Measurements from ENCODE around the gene EHMT1. TPM values are rescaled to one million over a fixed set of nuclear protein-coding genes. Genes with fewer than 3 reads are reported as not detected.

The EHMT1 gene
- polyA plus RNA-seq, 2 donors = 26.6 to 42.3 TPM

DNA sequence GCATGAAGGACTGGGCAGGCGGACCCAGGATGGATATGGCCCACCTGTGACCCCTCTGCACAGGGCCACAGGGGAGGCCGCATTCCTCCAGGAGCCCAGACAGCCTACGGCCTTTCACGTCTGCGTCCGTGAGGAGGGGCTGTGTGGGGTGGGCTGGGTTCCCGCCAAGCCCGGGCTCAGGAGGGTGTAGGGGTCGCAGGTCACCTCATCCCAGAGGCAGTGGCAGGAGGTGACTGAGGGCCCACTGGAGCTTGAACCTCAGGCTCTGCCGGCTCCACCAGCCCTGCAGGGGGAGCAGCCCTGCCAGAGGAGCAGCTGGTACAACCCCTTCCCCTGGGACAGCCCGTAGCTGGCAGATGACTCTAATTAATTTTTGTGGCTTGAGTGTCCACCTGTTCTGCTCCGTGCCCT, 218.0 kb downstream of the EHMT1 start:
- peaks cover 17 to 46% of the 10 kb centered on the region in 2 donors for H3K36me3 ChIP-seq (ENCODE audit: control insufficient read depth in 2 of 2, insufficient read depth in 2 of 2, low read length in 1 of 2)
- no peaks in the 10 kb centered on the region for H3K9me3 ChIP-seq (ENCODE audit: control insufficient read depth in 2 of 2, insufficient read depth in 1 of 2, low read depth in 1 of 2, low read length in 1 of 2)

DNA sequence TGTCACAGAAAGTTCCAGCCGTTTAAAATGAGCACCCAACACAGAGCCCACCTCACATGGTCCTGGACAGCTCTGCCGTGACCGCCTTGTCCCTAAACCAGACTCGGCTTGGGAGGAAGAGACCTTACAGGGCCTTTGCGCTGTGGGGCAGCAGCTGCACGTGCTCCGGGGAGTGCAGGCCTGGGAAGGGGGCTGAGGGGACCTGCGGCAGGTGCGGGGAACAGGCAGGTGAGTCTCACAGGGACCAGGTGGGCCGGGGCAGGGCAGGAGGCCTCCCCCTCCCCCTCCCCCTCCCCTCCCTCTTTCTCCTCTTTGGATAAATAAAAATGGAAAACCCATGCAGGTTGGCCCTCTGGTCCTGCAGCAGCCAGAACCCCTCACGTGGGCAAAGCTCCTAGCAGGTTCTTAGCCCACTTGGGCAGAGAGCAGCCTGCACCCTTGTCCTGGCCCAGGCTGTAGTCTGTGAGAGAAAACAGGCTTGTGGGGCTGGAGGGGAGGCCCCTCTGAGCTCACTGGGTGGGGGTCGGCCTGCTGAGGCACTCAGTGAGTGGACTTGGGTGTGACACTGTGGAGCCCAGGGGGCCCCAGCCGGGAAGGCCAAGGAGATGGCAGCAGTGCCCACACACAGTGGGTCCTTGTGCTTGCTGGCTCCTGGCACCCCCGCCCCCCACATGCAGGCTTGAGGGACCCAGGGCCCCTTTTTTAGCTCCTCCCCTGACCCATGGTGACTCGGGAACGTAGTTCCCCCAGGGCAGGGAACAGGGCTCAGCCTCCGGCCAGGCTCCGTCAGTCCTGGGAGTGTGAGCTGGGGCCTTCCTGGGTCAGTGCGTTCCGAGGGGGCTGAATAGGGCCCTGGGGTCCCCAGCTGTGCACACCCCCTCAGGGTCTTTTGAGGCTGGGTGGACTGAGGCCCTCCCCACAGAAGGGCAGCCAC, 218.8 kb downstream of the EHMT1 start:
- 92 to 95% methylated on average over 20 of the region's 20 CpGs for WGBS, 2 donors
- H3K27ac ChIP-seq (ENCODE audit: low read depth in 2 of 2, low read length in 1 of 2) = no peak overlapping the region
- H3K36me3 ChIP-seq (ENCODE audit: control insufficient read depth in 2 of 2, insufficient read depth in 2 of 2, low read length in 1 of 2) = peaks cover 17 to 40% of the 10 kb centered on the region in 2 donors
- no peaks in the 10 kb centered on the region for H3K9me3 ChIP-seq (ENCODE audit: control insufficient read depth in 2 of 2, insufficient read depth in 1 of 2, low read depth in 1 of 2, low read length in 1 of 2)
- H3K27me3 ChIP-seq (ENCODE audit: control insufficient read depth in 1 of 2, insufficient read depth in 2 of 2, low read length in 2 of 2) = no peaks in the 10 kb centered on the region
- no peak overlapping the region for H3K4me3 ChIP-seq (ENCODE audit: low read depth in 1 of 2, low read length in 2 of 2)
- no peaks in the 10 kb centered on the region for H3K4me1 ChIP-seq (ENCODE audit: control insufficient read depth in 2 of 2, insufficient read depth in 2 of 2, low read length in 1 of 2)

More for the DNA sequence above, 218.0 kb downstream of the EHMT1 start:
- no peak overlapping the region for H3K27ac ChIP-seq (ENCODE audit: low read depth in 2 of 2, low read length in 1 of 2)
- WGBS, 2 donors = 73 to 79% methylated on average over 12 of the region's 12 CpGs
- H3K27me3 ChIP-seq (ENCODE audit: control insufficient read depth in 1 of 2, insufficient read depth in 2 of 2, low read length in 2 of 2) = no peaks in the 10 kb centered on the region
- H3K4me3 ChIP-seq (ENCODE audit: low read depth in 1 of 2, low read length in 2 of 2) = no peak overlapping the region
- no peaks in the 10 kb centered on the region for H3K4me1 ChIP-seq (ENCODE audit: control insufficient read depth in 2 of 2, insufficient read depth in 2 of 2, low read length in 1 of 2)

DNA sequence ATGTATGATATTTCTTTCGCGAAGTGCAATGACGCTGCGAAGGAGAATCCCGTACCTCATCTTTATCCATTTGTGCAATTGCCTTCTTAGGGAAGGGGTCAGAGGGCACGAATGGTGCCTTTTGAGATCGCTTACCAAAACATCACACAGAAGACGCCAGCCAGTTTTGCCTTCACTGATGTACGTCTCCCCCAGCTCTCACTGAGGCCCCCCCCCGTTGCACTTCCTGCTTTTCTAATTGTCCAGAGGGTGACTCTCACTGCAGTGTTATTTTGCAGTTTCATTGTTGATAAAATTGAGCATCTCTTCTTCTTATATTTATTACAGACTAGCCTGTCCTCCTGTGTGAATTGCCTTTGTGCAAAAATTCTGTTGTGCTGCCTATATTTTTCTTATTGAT, 219.8 kb downstream of the EHMT1 start:
- no peaks in the 10 kb centered on the region for H3K4me1 ChIP-seq (ENCODE audit: control insufficient read depth in 2 of 2, insufficient read depth in 2 of 2, low read length in 1 of 2)
- no peak overlapping the region for H3K27ac ChIP-seq (ENCODE audit: low read depth in 2 of 2, low read length in 1 of 2)
- WGBS, 2 donors = 95 to 97% methylated on average over 10 of the region's 10 CpGs
- H3K27me3 ChIP-seq (ENCODE audit: control insufficient read depth in 1 of 2, insufficient read depth in 2 of 2, low read length in 2 of 2) = no peaks in the 10 kb centered on the region
- no peak overlapping the region for H3K4me3 ChIP-seq (ENCODE audit: low read depth in 1 of 2, low read length in 2 of 2)
- H3K36me3 ChIP-seq (ENCODE audit: control insufficient read depth in 2 of 2, insufficient read depth in 2 of 2, low read length in 1 of 2) = peaks cover 17 to 30% of the 10 kb centered on the region in 2 donors
- H3K9me3 ChIP-seq (ENCODE audit: control insufficient read depth in 2 of 2, insufficient read depth in 1 of 2, low read depth in 1 of 2, low read length in 1 of 2) = no peaks in the 10 kb centered on the region

DNA sequence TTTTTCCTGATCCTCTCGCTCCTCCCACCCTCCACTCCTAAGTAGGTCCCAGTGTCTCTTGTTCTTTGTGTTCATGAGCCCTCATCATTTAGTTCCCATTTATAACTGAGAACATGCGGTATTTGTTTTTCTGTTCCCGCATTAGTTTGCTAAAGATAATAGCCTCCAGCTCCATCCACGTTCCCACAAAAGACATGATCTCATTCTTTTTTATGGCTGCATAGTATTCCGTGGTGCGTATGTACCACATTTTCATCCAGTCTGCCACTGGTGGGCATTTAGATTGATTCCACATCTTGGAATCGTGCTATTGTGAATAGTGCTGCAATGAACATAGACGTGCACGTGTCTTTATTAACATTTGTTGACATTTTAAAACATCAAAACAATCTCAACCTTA, 224.6 kb downstream of the EHMT1 start:
- no peaks in the 10 kb centered on the region for H3K36me3 ChIP-seq (ENCODE audit: control insufficient read depth in 2 of 2, insufficient read depth in 2 of 2, low read length in 1 of 2)
- no peak overlapping the region for H3K27ac ChIP-seq (ENCODE audit: low read depth in 2 of 2, low read length in 1 of 2)
- no peaks in the 10 kb centered on the region for H3K27me3 ChIP-seq (ENCODE audit: control insufficient read depth in 1 of 2, insufficient read depth in 2 of 2, low read length in 2 of 2)
- no peaks in the 10 kb centered on the region for H3K4me1 ChIP-seq (ENCODE audit: control insufficient read depth in 2 of 2, insufficient read depth in 2 of 2, low read length in 1 of 2)
- H3K9me3 ChIP-seq (ENCODE audit: control insufficient read depth in 2 of 2, insufficient read depth in 1 of 2, low read depth in 1 of 2, low read length in 1 of 2) = no peaks in the 10 kb centered on the region
- 88 to 92% methylated on average over 9 of the region's 9 CpGs for WGBS, 2 donors
- no peak overlapping the region for H3K4me3 ChIP-seq (ENCODE audit: low read depth in 1 of 2, low read length in 2 of 2)

DNA sequence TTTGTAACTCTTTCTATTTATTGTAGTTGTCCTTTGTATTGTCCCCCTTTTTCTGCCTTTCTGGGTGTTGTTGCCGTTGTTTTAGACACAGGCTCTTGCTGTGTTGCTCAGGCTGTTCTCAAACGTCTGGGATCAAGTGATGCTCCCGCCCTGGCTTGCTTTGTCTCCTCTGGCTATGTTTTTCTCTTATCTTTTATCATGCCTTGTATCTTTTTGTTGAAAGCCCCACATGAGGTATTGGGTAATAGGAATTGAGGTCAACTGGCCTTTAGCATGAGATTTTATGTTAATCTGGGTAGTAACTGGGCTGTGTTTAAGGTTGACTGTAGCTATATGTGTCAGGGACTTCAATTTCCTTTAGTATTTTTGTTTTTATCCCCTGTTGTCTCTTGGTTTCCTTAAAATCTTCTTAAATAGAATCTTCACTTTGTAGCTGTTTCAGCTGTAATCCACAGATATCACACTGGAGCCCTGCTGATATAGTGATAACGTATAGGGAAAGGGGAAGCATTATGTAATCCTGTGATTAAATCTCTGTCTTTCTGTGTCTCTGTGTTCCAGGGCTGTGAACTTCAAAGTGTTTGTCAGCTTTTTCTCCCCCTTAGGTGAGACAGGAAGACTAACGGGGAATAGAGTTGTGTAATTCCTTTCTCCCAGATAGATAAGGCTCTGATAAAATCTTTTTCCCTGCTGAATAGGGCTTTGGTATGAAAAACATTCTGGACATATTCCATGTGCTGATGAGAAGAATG, 232.9 kb downstream of the EHMT1 start:
- H3K9me3 ChIP-seq (ENCODE audit: control insufficient read depth in 2 of 2, insufficient read depth in 1 of 2, low read depth in 1 of 2, low read length in 1 of 2) = peaks cover 3 to 4% of the 10 kb centered on the region in 2 donors
- WGBS, 2 donors = 59 to 61% methylated on average over 5 of the region's 5 CpGs
- no peaks in the 10 kb centered on the region for H3K36me3 ChIP-seq (ENCODE audit: control insufficient read depth in 2 of 2, insufficient read depth in 2 of 2, low read length in 1 of 2)
- no peaks in the 10 kb centered on the region for H3K27me3 ChIP-seq (ENCODE audit: control insufficient read depth in 1 of 2, insufficient read depth in 2 of 2, low read length in 2 of 2)
- no peaks in the 10 kb centered on the region for H3K4me1 ChIP-seq (ENCODE audit: control insufficient read depth in 2 of 2, insufficient read depth in 2 of 2, low read length in 1 of 2)
- no peak overlapping the region for H3K27ac ChIP-seq (ENCODE audit: low read depth in 2 of 2, low read length in 1 of 2)
- H3K4me3 ChIP-seq (ENCODE audit: low read depth in 1 of 2, low read length in 2 of 2) = no peak overlapping the region

DNA sequence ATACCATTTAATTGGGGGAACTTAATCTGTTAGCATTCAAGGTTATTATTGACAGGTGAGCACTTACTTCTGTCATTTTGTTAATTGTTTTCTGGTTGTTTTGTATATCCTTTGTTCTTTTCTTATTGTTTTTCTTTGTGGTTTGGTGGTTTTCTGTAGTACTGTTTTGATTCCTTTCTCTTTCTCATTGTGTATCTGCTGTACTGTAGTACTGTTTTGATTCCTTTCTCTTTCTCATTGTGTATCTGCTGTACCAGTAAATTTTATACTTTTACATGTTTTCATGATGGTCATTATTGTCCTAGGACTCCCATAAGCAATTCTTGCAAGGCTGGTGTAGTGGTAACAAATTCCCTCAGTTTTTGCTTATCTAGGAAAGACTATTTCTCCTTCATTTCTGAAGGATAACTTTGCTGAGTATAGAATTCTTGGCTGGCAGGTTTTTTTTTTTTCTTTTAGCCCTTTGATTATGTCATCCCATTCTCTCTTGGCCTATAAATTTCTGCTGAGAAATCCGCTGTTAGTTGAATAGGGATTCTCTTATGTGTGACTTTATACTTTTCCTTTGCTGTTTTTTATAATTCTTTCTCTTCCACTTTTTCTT, 234.7 kb downstream of the EHMT1 start:
- Histone ChIP-seq H3K9me3 (ENCODE audit: control insufficient read depth in 2 of 2, insufficient read depth in 1 of 2, low read depth in 1 of 2, low read length in 1 of 2) (peaks cover 3 to 4% of the 10 kb centered on the region in 2 donors), H3K27ac (ENCODE audit: low read depth in 2 of 2, low read length in 1 of 2) (no peak overlapping the region), H3K36me3 (ENCODE audit: control insufficient read depth in 2 of 2, insufficient read depth in 2 of 2, low read length in 1 of 2) (no peaks in the 10 kb centered on the region), H3K27me3 (ENCODE audit: control insufficient read depth in 1 of 2, insufficient read depth in 2 of 2, low read length in 2 of 2) (no peaks in the 10 kb centered on the region), H3K4me1 (ENCODE audit: control insufficient read depth in 2 of 2, insufficient read depth in 2 of 2, low read length in 1 of 2) (no peaks in the 10 kb centered on the region), H3K4me3 (ENCODE audit: low read depth in 1 of 2, low read length in 2 of 2) (no peak overlapping the region)
- 86 to 100% methylated on average over 1 of the region's 1 CpG for WGBS, 2 donors

DNA sequence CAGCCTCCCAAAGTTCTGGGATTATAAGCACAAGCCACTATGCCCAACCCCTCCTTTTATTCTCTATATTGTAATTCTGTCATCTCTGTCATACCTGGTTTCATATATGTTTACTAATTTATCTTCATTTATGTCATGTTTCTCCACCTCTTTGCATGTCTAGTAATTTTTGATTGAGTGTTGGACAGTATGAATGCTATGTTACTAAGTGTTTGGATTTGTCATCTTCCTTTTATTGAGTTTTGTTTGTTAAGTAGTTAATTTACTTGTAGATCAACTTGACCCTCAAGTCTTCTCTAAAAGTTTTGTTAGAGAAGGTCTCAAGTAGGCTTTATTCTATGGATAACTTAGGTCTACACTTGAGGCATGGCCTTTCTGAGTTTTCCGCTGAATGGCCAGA, 241.6 kb downstream of the EHMT1 start:
- Histone ChIP-seq H3K9me3 (ENCODE audit: control insufficient read depth in 2 of 2, insufficient read depth in 1 of 2, low read depth in 1 of 2, low read length in 1 of 2) (peaks cover 0 to 8% of the 10 kb centered on the region in 2 donors), H3K27me3 (ENCODE audit: control insufficient read depth in 1 of 2, insufficient read depth in 2 of 2, low read length in 2 of 2) (no peaks in the 10 kb centered on the region), H3K27ac (ENCODE audit: low read depth in 2 of 2, low read length in 1 of 2) (no peak overlapping the region), H3K4me3 (ENCODE audit: low read depth in 1 of 2, low read length in 2 of 2) (no peak overlapping the region), H3K36me3 (ENCODE audit: control insufficient read depth in 2 of 2, insufficient read depth in 2 of 2, low read length in 1 of 2) (no peaks in the 10 kb centered on the region), H3K4me1 (ENCODE audit: control insufficient read depth in 2 of 2, insufficient read depth in 2 of 2, low read length in 1 of 2) (no peaks in the 10 kb centered on the region)
- WGBS, 2 donors = 77 to 98% methylated on average over 1 of the region's 1 CpG

DNA sequence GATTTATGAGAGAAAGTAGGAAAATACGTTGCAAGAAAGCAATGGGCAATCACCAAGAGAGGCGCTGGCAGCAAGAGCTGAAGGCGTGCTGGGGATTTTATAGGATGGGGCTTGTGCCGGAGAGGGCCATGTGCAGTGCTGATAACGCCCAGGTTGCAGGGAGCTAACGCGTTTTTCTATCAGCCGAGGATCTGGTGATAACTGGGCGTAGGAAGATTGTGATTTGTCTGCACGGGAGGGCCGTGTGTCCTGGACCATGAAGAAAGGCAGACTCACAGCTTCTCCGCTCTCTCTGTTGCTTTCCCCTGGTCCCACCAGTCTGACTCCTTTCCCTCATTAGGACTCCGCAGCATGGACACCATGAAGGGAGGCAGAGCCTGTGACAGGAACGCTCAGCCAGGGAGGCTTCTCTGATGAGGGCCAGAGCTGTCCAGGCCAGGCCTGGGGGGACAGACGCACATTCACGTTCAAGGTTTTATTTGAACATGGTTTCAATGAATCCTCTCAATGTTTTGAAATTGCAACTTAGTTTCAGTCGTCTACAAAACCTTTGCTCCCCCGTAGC, 246.9 kb downstream of the EHMT1 start:
- Histone ChIP-seq H3K27ac (ENCODE audit: low read depth in 2 of 2, low read length in 1 of 2) (no peak overlapping the region), H3K27me3 (ENCODE audit: control insufficient read depth in 1 of 2, insufficient read depth in 2 of 2, low read length in 2 of 2) (peaks cover 0 to 3% of the 10 kb centered on the region in 2 donors), H3K36me3 (ENCODE audit: control insufficient read depth in 2 of 2, insufficient read depth in 2 of 2, low read length in 1 of 2) (no peaks in the 10 kb centered on the region), H3K4me1 (ENCODE audit: control insufficient read depth in 2 of 2, insufficient read depth in 2 of 2, low read length in 1 of 2) (no peaks in the 10 kb centered on the region), H3K4me3 (ENCODE audit: low read depth in 1 of 2, low read length in 2 of 2) (no peak overlapping the region), H3K9me3 (ENCODE audit: control insufficient read depth in 2 of 2, insufficient read depth in 1 of 2, low read depth in 1 of 2, low read length in 1 of 2) (peaks cover 0 to 2% of the 10 kb centered on the region in 2 donors)
- 77 to 79% methylated on average over 18 of the region's 18 CpGs for WGBS, 2 donors

Data from esophagus (tissue), 2 donors.